Breast epithelium (tissue), 3 donors: Measurements from ENCODE around the gene FXYD3.

Source experiments
- CTCF ChIP-seq, 3 donors: fragments of 450-650 bp; IDR thresholded peaks; one replicate each; pipeline ENCODE4 v1.5.1; 2016 to 2017; ENCODE audit warnings: antibody characterized with exemption in 3 of 3, mild to moderate bottlenecking in 3 of 3, moderate library complexity in 3 of 3
- POLR2A ChIP-seq: fragments of 450-650 bp; IDR thresholded peaks from one replicate; pipeline ENCODE4 v1.6.1; 2016; ENCODE audit warnings: antibody characterized with exemption, mild to moderate bottlenecking, moderate library complexity
- POLR2AphosphoS5 ChIP-seq, 3 donors: sonication (generic); formaldehyde crosslinking; IDR thresholded peaks; one replicate each; pipeline ENCODE4 v1.6.1; 2017; ENCODE audit warnings: antibody characterized with exemption in 3 of 3

GRCh38 chr19:35106291-35106583 is 9.4 kb upstream of the FXYD3 start:
- TF ChIP-seq CTCF (IDR thresholded peaks at IDR 0.05) (no peak), POLR2AphosphoS5 (IDR thresholded peaks at IDR 0.05) (no peak), POLR2A (no peak)
